ENCODE results near the gene PALM.
"Not testable (repeated sequence)": the region's sequence is repeated elsewhere in the genome, so short reads cannot be mapped to it uniquely, and the experiment has no call there.

PALM gene

DNA sequence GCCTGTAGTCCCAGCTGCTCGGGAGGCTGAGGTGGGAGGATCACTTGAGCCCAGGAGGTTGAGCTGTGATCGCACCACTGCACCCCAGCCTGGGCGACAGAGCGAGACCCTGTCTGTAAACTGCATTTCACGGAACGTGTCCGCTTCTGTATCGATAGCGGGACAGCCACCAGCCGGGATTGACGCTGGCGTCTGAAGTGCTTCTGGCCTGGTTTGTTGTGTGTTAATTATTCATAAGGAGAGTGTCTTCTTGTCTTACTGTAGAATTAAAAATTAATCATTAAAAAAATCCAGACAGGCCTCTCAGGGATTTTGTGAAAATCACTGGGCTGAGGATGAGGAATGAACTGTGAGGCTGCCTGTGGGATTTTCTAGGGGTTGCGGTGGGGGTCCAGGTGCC lies 26.0 kb downstream of the PALM start:
- no peak for DNase-seq

DNA sequence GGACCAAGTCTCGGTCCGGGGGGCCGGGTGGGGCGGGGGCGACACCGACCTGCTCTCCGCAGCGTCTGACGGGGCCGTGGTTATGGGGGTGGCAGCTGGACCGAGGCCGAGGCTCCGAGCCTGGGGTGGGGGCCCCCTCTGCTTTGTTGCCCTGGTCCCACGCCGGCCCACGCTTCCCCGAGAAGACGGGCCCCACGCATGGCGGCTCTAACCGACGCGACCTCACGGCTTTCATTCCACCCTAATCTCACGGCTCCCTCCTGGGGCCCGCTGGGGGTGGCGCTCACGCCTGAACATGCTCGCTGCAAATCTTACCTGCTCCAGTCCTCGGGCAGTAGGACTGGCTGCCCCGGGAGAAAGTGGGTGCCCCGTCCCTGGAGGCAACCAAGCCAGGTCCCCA lies 27.4 kb downstream of the PALM start:
- DNase-seq = no peak

GRCh38 chr19:737591-738093 lies 28.9 kb downstream of the PALM start:
- peak; percentile 34 for DNase-seq

GRCh38 chr19:738509-739128 lies 29.9 kb downstream of the PALM start:
- DNase-seq = no peak

DNA sequence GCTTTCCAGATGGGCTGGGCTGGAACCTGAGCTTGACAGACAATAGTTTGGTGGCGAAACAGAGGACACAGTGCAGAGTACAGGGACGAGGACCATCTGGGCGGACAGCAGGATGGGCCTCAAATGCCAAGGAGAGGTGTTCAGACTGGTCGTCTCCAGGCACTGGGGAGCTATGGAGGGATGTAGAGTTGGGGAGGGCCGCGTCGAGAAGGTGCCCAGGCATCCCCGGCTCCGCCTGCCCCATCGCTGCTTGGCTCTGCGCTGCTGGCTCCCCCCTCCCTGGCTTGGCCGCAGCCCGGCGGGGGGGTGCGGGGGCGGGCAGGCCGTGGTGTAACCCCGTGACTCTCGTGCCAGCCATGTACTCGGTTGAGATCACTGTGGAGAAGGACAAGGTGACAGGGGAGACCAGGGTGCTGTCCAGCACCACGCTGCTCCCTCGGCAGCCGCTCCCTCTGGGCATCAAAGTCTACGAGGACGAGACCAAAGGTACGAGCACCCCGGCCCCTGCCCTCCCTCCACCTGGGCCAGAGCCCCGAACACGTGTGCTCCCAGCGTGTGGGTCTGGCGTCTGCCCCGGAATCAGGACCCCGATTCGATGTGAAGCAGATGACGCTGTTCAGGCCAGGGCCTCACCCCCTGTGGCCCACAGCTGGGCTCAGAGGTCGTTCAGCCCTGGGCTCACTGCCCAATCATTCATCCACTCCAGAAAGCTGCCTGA lies 31.4 kb downstream of the PALM start:
- no peak for DNase-seq

DNA sequence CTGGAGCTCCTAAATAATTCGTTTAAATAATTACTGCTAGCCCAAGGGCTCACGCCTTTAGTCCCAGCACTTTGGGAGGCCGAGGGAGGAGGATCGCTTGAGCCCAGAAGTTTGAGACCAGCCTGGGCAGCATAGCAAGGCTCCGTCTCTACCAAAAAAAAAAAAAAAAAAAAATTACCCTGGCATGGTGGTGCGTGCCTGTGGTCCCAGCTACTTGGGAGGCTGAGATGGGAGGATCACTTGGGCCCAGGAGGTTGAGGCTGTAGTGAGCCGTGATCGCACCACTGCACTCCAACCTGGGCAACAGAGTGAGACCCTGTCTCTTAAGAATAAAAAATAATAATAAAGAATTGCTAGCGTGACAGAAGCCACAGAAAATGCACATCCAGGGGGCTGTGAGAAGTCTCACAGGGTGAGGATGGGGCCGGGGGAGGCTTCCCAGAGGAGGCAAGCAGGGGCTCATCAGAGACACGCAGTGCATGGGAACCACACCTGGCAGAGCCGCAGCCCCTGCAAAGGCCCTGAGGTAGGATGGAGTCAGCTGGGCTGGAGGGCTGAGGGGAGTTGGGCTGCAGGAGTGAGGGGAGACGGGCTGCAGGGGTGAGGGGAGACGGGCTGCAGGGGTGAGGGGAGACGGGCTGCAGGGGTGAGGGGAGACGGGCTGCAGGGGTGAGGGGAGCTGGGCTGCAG lies 32.2 kb downstream of the PALM start:
- DNase-seq = not testable (repeated sequence)

- DNase-seq = peak; percentile 49
Observed at GRCh38 chr19:741506-742131, 32.9 kb downstream of the PALM start.

DNA sequence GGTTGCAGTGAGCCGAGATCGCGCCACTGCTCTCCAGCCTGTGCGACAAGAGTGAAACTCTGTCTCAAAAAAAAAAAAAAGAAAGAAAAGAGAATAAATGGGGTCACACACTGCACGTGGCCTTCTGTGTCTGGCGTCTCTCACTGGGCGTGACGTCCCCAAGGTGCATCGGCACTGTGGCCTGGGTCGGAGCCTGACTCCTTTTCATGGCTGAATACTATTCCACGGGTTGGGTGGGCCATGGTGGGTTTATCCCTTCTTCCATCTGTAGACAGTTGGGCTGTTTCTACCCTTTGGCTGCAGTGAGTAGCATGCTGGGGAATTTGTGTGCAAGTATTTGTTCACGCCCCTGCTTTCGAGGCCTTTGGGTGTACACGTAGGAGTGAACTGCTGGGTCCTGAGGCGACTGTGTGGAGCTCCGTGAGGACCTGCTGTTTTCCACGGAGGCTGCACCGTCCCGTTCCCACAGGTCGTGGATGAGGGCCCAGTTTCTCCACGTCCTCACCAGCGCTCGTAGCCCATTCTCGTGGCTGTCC lies 33.9 kb downstream of the PALM start:
- no peak for DNase-seq

DNA sequence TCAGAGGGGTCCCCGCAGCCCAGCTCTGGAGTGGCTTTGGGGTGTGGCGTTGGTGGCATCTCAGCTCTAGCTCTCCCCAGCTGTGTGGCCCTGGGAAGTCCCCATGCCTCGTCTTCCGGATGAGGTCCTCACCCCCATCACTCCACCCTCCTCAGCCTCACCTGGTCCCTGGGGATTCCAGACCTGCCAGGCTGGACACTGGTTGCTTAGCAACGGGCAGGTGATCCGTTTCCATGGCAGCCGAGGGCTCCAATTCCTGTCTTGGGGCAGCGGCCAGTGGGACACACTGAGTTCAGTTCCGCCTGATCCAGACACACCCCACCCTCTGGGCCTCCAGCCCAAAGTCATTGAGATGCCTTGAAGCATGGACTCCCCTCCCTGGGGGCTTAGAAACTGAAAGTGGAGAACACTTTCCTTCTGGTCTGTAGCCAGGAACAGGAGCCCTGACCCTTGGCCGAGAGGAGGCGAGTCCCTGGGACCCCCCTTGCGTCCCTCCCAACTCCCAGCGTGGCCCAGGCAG lies 34.5 kb downstream of the PALM start:
- no peak for DNase-seq

DNA sequence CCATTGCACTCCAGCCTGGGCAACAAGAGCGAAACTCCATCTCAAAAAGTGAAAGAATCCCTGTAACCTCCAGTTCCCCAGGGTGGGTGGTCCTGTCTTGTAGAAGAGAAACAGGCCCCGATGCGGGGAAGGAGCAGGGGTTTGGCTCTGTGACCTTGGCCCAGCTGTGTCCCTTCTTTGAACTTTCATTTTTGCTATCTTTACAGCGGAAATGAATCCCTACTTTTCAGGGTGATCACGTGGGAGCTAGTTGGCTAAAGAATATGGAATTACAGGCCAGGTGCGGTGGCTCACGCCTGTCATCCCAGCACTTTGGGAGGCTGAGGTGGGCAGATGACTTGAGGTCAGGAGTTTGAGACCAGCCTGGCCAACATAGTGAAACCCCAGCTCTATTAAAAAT lies 36.4 kb downstream of the PALM start:
- DNase-seq = not testable (repeated sequence)

GRCh38 chr19:746208-746819 lies 37.6 kb downstream of the PALM start:
- no peak for DNase-seq

- DNase-seq = no peak
Observed at GRCh38 chr19:746956-747355, 38.2 kb downstream of the PALM start.

DNA sequence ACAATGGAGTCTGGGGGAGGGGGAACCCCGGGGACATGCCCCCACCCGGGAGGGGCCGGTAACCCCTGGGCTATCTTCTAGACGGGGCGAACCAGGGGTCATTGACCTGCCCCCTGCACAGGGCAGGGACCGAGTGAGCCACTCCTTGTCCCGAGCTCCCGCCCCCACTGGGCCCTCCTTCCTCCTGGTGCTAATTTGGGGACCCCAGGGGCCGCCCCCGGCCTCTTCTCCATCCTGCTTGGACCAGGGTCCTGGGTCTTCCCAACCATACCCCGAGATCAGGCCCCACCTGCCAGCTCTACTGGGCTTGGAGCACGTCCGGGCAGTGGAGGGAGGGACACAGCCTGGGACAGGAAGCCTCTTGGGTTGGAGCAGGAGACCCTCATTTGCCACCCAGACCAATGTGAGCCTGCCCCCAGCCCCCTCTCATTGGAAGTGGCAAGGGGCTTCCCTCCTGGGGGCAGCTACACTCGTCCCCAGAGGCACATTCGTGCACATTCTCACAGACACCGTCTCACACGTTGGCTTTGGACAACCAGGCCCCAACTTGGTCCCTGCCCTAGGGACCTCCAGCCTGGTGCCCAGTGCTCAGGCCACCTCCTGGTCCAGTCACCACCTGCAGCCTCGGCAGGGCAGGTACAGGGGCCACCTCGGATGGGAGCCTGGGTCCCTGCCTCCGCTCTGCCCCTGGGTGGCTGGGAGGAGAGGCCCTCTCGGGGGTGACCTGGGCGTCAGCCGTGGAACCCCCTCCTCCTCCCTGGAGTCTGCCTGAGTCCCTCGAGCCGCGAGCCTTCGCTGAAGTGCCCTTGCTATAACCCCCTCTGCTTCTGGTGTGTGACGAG lies 38.9 kb downstream of the PALM start:
- DNase-seq = no peak

- no peak for DNase-seq
Observed at GRCh38 chr19:748274-748598, 39.5 kb downstream of the PALM start.

DNA sequence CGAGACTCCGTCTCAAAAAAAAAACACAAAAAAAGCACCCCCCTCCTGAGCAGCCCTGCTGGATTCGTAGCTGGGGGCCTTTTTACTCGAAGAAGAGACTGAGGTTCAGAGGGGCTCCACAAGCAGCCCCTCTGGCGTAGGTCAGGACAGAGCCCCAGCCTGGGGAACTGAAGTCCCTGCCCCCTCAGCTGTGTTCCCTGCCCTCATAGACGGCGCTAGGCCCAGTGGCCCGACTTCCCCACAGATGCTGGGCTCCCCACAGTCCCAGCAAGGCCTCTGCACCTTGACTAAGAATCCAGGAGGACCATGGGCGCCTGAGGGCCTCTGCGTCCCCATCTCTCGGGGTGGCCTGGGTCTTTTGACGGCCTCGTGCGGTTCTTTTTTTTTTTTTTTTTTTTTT lies 41.1 kb downstream of the PALM start:
- no peak for DNase-seq

DNA sequence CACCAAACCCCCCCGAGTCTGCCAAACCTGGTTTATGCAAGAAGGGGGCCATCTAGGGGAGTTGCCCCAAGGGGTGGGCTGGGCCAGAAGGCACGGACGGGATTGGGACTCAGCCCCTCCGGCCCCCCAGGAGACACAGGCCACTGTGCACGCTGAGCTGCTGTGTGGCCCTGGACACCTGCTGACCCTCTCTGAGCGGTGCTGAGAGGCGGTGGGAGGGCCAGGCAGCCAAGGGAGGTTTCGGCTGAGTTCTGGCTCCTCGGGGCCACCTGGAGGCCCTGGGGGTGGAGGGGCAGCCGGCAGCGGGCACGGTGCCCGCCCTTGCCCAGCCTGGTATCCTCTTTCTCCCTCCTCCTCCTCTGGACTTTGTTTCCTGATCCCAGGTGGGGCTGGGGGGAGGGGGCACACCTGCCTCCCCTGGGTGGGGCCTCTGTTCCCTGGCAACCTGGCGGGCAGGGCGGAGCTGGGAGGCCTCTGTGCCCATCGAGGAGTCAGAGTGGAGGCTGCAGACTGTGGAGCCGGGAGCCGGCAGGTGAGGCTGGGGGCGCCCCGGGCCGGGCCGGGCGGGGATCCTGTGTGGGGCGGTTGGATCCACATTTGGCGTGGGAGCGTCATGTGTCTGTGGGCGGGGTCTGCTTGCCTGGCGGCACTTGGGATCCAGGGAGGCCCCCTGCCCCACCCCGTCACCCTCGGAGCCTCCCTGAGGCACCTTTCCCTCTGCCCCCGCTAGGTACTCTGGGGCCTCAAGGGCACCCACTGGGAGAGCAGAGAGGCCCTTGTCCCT lies 42.1 kb downstream of the PALM start, which contains the start of gene MISP:
Gene MISP (plus strand): TSS at position 473 of the 784 bp plus-strand sequence. CDS start 5,835 bp downstream, outside the sequence.
- DNase-seq = no peak

- no peak for DNase-seq
Observed at GRCh38 chr19:751501-752341, 43.0 kb downstream of the PALM start.

DNA sequence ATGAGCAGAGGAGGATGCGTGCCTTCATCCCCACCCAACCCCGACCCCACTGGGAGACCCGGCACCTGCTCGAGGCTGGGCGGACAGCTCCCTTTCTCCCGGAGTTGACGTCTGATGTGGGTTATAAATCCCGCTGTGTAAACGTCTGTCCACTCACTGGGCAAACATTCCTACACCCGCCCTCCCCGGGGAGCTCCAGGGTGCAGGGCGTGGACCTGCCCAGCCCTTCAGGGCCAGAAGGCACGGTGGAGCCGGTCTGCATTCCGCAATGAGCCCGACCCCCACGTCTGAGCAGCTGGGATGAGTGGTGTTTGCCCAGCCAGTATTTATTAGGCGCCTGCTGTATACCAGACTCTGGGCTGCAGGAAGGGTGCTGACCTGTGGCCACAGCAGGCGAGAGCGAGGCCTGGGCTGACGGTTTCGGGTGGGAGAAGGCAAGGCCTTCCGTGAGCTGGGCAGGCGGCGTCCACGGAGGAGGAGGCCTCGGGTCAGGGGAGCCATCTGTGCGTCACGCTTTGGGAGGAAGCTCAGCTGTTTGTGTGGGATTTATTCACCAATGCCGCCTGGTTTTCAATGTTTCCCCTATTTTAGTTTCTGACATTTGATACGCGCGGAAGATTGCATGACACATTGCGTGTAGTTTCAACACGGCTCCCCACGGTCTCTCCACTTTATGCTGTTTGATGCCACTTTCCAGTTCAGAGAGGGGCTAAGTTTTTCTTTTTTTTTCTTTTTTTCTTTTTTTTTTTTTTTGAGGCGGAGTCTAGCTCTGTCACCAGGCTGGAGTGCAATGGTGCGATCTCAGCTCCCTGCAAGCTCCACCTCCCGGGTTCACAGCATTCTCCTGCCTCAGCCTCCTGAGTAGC lies 44.1 kb downstream of the PALM start:
- DNase-seq = no peak

DNA sequence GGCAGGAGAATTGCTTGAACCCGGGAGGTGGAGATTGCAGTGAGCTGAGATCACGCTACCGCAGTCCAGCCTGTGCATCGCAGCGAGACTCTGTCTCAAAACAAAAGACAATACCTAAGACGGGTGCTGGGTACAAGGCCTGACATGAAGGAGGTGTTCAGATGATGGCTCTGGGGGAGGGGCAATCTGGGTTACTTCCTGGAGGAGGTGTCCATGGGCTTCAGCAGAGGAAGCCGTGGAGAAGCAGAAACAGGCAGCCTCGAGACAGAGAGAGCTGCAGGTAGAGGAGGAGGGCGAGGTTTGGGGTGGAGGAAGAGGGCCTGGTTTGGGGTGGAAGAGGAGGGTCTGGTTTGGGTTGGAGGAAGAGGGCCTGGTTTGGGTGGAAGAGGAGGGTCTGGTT lies 45.8 kb downstream of the PALM start:
- no peak for DNase-seq

All from hematopoietic multipotent progenitor cell treated with erythropoietin and hydrocortisone succinate and interleukin-3 and kit ligand, for 8 days (in vitro differentiated cells).